LNCAP (cell line): ENCODE data around the gene NUP54.

ENCODE experiments used
- CTCF ChIP-seq: fragments of 450-650 bp; IDR thresholded peaks from 2 replicates; pipeline ENCODE4 v1.5.1; 2017; ENCODE audit warnings: mild to moderate bottlenecking

The NUP54 gene

GRCh38 chr4:76067652-76068286 is 80.4 kb downstream of the NUP54 start:
- TF ChIP-seq CTCF, result peak; percentile 85

GRCh38 chr4:76066546-76066945 is 81.7 kb downstream of the NUP54 start:
- no peak for TF ChIP-seq CTCF
